NB4 (cell line): ENCODE results near the gene C1RL.

ENCODE experiments used
- DNase-seq: peaks from one replicate; pipeline ENCODE4 v3.0.0; 2010; ENCODE audit warnings: low read depth
- H3K4me3 ChIP-seq: one replicate; pipeline ENCODE4 v1.5.1; 2011; ENCODE audit warnings: mild to moderate bottlenecking, low read depth, low read length, moderate library complexity
- MYC ChIP-seq: IDR thresholded peaks from 2 replicates; pipeline ENCODE4 v1.6.1; 2011; ENCODE audit warnings: low read depth, low read length
- POLR2A ChIP-seq: IDR thresholded peaks from 2 replicates; pipeline ENCODE4 v1.6.1; 2011; ENCODE audit warnings: mild to moderate bottlenecking; ENCODE audit not compliant: insufficient read length; ENCODE audit errors: extremely low read depth
- TF ChIP-seq, protein P1 (sequence below): IDR thresholded peaks from one replicate; pipeline ENCODE4 v1.5.1; 2012; ENCODE audit warnings: low read depth, low read length
- TF ChIP-seq, protein P2 (sequence below): IDR thresholded peaks from 2 replicates; pipeline ENCODE4 v1.6.1; 2011; ENCODE audit warnings: low read depth, low read length

C1RL gene

DNA sequence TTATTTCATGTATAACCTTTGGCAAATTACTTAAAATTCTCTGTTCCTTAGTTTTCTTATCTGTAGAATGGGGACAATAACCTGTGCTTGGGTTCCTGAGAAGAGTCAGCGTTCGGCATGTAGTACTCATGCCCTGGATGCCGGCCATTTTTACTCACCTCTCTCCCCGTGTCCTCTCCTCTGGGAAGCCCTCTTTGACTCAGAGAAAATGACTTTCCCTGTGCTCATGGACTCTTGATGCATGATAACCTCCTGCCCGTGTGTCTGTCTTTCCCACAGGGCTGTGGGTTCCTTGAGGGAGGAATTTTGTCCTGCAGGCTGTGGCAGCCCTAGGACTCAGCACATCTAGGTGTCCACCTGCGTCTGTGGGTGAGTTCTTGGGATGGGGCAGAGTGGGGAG, 5.8 kb upstream of the C1RL start:
- no peak overlapping the region for H3K4me3 ChIP-seq
- TF ChIP-seq, protein P1, sequence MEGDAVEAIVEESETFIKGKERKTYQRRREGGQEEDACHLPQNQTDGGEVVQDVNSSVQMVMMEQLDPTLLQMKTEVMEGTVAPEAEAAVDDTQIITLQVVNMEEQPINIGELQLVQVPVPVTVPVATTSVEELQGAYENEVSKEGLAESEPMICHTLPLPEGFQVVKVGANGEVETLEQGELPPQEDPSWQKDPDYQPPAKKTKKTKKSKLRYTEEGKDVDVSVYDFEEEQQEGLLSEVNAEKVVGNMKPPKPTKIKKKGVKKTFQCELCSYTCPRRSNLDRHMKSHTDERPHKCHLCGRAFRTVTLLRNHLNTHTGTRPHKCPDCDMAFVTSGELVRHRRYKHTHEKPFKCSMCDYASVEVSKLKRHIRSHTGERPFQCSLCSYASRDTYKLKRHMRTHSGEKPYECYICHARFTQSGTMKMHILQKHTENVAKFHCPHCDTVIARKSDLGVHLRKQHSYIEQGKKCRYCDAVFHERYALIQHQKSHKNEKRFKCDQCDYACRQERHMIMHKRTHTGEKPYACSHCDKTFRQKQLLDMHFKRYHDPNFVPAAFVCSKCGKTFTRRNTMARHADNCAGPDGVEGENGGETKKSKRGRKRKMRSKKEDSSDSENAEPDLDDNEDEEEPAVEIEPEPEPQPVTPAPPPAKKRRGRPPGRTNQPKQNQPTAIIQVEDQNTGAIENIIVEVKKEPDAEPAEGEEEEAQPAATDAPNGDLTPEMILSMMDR, result no peak
- TF ChIP-seq, protein P2, sequence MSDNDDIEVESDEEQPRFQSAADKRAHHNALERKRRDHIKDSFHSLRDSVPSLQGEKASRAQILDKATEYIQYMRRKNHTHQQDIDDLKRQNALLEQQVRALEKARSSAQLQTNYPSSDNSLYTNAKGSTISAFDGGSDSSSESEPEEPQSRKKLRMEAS, result no peak
- TF ChIP-seq MYC (no peak), POLR2A (no peak)
- no peak for DNase-seq

DNA sequence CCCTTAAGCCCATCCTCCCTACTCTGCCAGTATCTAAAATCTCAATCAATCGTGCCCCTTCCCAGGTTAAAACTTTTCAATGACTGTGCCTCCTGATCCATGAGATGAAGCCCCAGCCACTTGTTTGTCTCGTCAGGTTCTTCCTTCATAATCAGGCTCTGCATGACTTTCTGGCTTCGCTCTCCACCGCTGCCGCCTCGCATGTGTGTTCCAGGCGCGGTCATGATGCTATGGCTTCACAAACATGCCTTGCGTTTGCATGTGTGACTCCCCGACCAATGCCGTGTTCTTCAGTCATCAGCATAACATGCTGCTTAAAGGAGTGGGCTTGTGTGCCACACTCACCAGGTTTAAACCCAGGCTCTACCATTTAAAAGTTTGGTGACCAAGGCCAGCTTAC, 5.0 kb upstream of the C1RL start:
- no peak for TF ChIP-seq MYC
- no peak for TF ChIP-seq POLR2A
- TF ChIP-seq, protein P2, result no peak
- TF ChIP-seq, protein P1, result no peak
- H3K4me3 ChIP-seq, result no peak overlapping the region
- DNase-seq, result no peak

DNA sequence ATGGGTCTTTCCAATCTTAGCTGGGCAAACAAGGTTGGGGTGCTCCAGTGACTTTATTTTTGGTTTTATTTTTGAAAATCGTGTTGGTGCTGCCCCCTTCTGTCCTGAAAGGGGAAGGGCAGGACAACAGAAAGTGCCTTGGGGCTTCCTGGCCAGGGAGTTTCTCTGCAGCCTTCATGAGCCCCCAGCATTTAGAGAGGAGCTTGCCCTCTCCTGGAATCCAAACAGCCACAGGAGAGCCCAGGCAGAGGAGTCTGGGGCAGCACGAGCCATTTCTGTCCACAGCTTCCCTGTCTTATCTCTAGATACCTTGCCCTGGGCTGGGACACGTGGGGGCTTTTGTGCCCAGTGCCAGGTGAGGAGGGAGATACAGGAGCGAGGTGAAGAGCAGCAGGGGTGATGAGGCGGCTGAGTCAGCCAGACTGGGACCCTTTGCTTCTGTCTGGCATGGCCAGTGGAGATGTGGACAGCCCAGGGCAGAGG, 4.4 kb upstream of the C1RL start:
- H3K4me3 ChIP-seq, result no peak overlapping the region
- TF ChIP-seq, protein P2, result no peak
- TF ChIP-seq, protein P1, result peak; percentile 67
- DNase-seq, result peak; percentile 63

DNA sequence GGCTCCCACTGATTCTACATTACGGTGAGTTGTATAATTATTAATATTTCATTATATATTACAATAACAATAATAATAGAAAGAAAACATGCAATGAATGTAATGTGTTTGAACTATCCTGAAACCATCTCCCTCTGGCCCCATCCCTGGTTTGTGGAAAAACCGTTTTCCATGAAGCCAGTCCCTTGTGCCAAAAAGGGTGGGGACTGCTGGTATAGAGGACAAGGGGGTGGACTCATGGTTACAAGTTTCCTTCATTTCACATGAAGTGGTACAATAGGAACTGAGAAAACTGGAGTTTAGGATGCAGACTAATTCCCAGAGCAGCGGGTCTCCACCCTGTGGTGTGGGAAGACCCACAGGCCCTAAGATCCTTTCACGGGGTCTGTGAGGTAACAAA, 3.0 kb upstream of the C1RL start:
- no peak for DNase-seq
- no peak overlapping the region for H3K4me3 ChIP-seq
- no peak for TF ChIP-seq MYC
- TF ChIP-seq, protein P2, result no peak
- TF ChIP-seq, protein P1, result no peak
- no peak for TF ChIP-seq POLR2A

DNA sequence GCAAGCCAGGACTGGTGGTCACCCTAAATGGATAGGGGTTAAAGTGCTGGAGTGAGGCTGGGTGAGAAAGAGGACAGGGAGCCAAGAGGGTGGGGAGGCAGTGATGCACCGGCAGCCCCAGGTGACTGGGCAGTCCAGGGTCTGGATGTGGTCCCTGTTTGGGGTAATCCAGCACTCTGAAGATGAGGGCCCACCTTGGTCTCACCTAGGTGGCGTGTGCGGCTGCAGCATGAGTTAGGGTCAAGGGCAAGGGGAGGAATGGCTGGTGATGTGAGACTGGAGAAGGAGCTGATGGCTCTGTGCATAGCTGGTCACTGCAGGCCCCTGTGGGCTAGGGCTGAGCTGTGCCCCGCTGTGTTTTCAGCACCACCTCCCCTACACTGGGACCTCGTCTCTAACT, 1.6 kb upstream of the C1RL start:
- TF ChIP-seq POLR2A (no peak), MYC (no peak)
- TF ChIP-seq, protein P1, result no peak
- TF ChIP-seq, protein P2, result no peak
- no peak overlapping the region for H3K4me3 ChIP-seq
- no peak for DNase-seq

DNA sequence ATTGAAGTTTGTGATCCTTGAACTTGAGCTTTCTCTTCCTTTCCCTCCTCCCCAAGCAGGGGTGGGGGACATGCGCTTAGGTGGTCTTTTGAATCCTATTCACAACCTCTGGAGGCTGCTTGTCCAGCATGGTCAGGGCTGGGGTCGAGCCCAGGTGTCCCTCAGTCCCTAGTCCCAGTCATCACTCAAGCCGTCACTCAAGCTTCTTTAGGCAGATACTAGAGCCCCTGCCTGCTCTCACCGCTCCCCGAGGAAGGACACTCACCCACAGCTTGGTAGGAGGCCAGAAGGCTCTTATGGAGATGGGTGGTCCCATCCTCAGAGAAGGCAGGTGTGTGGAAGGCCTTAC, 532 bp upstream of the C1RL start:
- TF ChIP-seq POLR2A (no peak), MYC (no peak)
- TF ChIP-seq, protein P2, result no peak
- TF ChIP-seq, protein P1, result no peak
- DNase-seq, result no peak
- peak overlapping the region; percentile 67 for H3K4me3 ChIP-seq
